OCI-LY7 (cell line): ENCODE results near the gene CPNE1. TPM values are rescaled to one million over a fixed set of nuclear protein-coding genes. Genes with fewer than 3 reads are reported as not detected.

Experiments
- BruUV-seq: library from RNA; stranded (reverse); fragments of 400-500 nt; replicated peaks from 2 replicates; lab custom pipeline; 2021; lab: Mats Ljungman, UMichigan
- CTCF ChIA-PET: fragments of 300-600 bp; sonication (Branson Sonifier 250); formaldehyde crosslinking; loops from one replicate; lab custom pipeline; 2022; ENCODE audit warnings: antibody characterized with exemption; ENCODE audit not compliant: unreplicated experiment; lab: Charles Lee
- POLR2A ChIA-PET: fragments of 300-600 bp; sonication (Branson Sonifier 250); formaldehyde crosslinking; loops from one replicate; lab custom pipeline; 2022; ENCODE audit warnings: antibody characterized with exemption; lab: Charles Lee
- DNase-seq: peaks from one replicate; pipeline ENCODE4 v3.0.0-alpha.2; 2015; ENCODE audit warnings: low spot score
- H2AFZ ChIP-seq: fragments of 200-600 bp; sonication (generic), shearing (Covaris generic); 2 replicates; pipeline ENCODE4 v1.6.1; 2014; ENCODE audit warnings: mild to moderate bottlenecking, antibody characterized with exemption, low read length, moderate library complexity
- H3K27ac ChIP-seq: fragments of 200-600 bp; sonication (generic); 2 replicates; pipeline ENCODE4 v1.5.1; 2014; ENCODE audit warnings: mixed run types, low read depth, mild to moderate bottlenecking, moderate library complexity, low read length, inconsistent platforms; ENCODE audit not compliant: poor library complexity, severe bottlenecking
- H3K36me3 ChIP-seq: fragments of 200-600 bp; sonication (generic); 2 replicates; pipeline ENCODE4 v1.6.1; 2014; ENCODE audit warnings: mild to moderate bottlenecking, antibody characterized with exemption, low read length, moderate library complexity, mixed read lengths; ENCODE audit not compliant: insufficient read depth
- H3K4me1 ChIP-seq: fragments of 200-600 bp; sonication (generic); 2 replicates; pipeline ENCODE4 v1.5.1; 2014; ENCODE audit warnings: mild to moderate bottlenecking, low read length; ENCODE audit not compliant: insufficient read depth, poor library complexity, severe bottlenecking
- H3K4me2 ChIP-seq: fragments of 200-600 bp; sonication (generic); 2 replicates; pipeline ENCODE4 v1.6.1; 2014; ENCODE audit warnings: mild to moderate bottlenecking, low read length
- H3K4me3 ChIP-seq: fragments of 200-600 bp; sonication (generic); 2 replicates; pipeline ENCODE4 v1.5.1; 2014; ENCODE audit warnings: mild to moderate bottlenecking, low read depth, low read length; ENCODE audit not compliant: poor library complexity, severe bottlenecking
- H3K79me2 ChIP-seq: fragments of 200-600 bp; sonication (generic); 2 replicates; pipeline ENCODE4 v1.6.1; 2016; ENCODE audit warnings: low read depth, mild to moderate bottlenecking, low read length, moderate library complexity, mixed read lengths; ENCODE audit not compliant: insufficient read depth
- H3K9me2 ChIP-seq: fragments of 200-600 bp; sonication (generic); 2 replicates; pipeline ENCODE4 v1.6.1; 2016; ENCODE audit warnings: mild to moderate bottlenecking, low read length, mixed read lengths; ENCODE audit not compliant: insufficient read depth
- H3K9me3 ChIP-seq: fragments of 200-600 bp; sonication (generic); 2 replicates; pipeline ENCODE4 v1.6.1; 2014; ENCODE audit warnings: mild to moderate bottlenecking, mixed run types, low read length, mixed read lengths
- H4K20me1 ChIP-seq: fragments of 200-600 bp; sonication (generic); 2 replicates; pipeline ENCODE4 v1.6.1; 2014; ENCODE audit warnings: mild to moderate bottlenecking, antibody characterized with exemption, low read length, moderate library complexity, mixed read lengths; ENCODE audit not compliant: insufficient read depth
- CTCF ChIP-seq: fragments of 200-600 bp; sonication (generic); conservative IDR thresholded peaks from 2 replicates; pipeline ENCODE4 v1.5.1; 2014; ENCODE audit warnings: mild to moderate bottlenecking, antibody characterized with exemption, low read length, moderate library complexity, mixed read lengths
- EZH2phosphoT487 ChIP-seq: fragments of 200-600 bp; sonication (generic); IDR thresholded peaks from 2 replicates; pipeline ENCODE4 v1.6.1; 2018; ENCODE audit warnings: low read depth, borderline replicate concordance, mild to moderate bottlenecking, mixed run types, antibody characterized with exemption, low read length, moderate library complexity, mixed read lengths
- intact Hi-C: fragments of 100-400 bp; cut with micrococcal nuclease; formaldehyde crosslinking; loops from one replicate; pipeline ENCODE4 v1.10.0; 2022; ENCODE audit not compliant: unreplicated experiment
- total RNA-seq, 2 experiments: library from RNA; depleted of rRNA in 1 of 2; stranded (reverse); fragments of >200 nt in 1 of 2; shearing (Covaris generic) in 1 of 2; gene quantifications; 2 replicates each; pipeline ENCODE4 v1.2.3, GENCODE V29; 2014 to 2022

The CPNE1 gene
- total RNA-seq, 2 experiments from 2014 or later: 83.3 to 202 TPM

GRCh38 chr20:35695978-35696377, 31.3 kb upstream of the CPNE1 start:
- intact Hi-C loops: loop anchor here (5.0 kb wide), 3 partner anchors 79 to 234 kb away; partner anchors contain the start of gene SPAG4
- H3K9me2 ChIP-seq: no peaks in the 10 kb centered on the region
- peaks cover 34% of the 10 kb centered on the region for H3K36me3 ChIP-seq
- no TSS peak for BruUV-seq
- no peak overlapping the region for H3K27ac ChIP-seq
- H3K79me2 ChIP-seq: peaks cover 29% of the 10 kb centered on the region; the same call in 1 of the 2 replicates
- no peak overlapping the region for H3K4me3 ChIP-seq
- DNase-seq: no peak
- no peaks in the 10 kb centered on the region for H3K9me3 ChIP-seq
- no peak overlapping the region for H2AFZ ChIP-seq
- POLR2A ChIA-PET: no interaction called here
- TF ChIP-seq EZH2phosphoT487: no peak
- no peak for TF ChIP-seq CTCF
- no peak overlapping the region for H3K4me2 ChIP-seq
- H3K4me1 ChIP-seq: peaks cover 23% of the 10 kb centered on the region
- CTCF ChIA-PET: no interaction called here
- no peaks in the 10 kb centered on the region; the same call in 1 of the 2 replicates for H4K20me1 ChIP-seq

- TF ChIP-seq CTCF: peak; percentile 42; the same call in 1 of the 2 replicates
- TF ChIP-seq EZH2phosphoT487: no peak
- ChIA-PET POLR2A (no interaction called here), CTCF (no interaction called here)
- H3K9me3 ChIP-seq: no peaks in the 10 kb centered on the region
- H4K20me1 ChIP-seq: no peaks in the 10 kb centered on the region; the same call in 1 of the 2 replicates
- H3K4me3 ChIP-seq: no peak overlapping the region
- H3K4me1 ChIP-seq: peaks cover 17% of the 10 kb centered on the region
- H3K36me3 ChIP-seq: peaks cover 34% of the 10 kb centered on the region
- no peak for DNase-seq
- H3K27ac ChIP-seq: no peak overlapping the region
- H3K79me2 ChIP-seq: peaks cover 22% of the 10 kb centered on the region; the same call in 1 of the 2 replicates
- no TSS peak for BruUV-seq
- no peak overlapping the region for H2AFZ ChIP-seq
- intact Hi-C loops: loop anchor here (5.0 kb wide), 3 partner anchors 78 to 233 kb away; partner anchors contain the start of gene SPAG4
- no peaks in the 10 kb centered on the region for H3K9me2 ChIP-seq
- no peak overlapping the region for H3K4me2 ChIP-seq
Observed at GRCh38 chr20:35695245-35695749, 30.6 kb upstream of the CPNE1 start.

GRCh38 chr20:35690265-35690664, 25.6 kb upstream of the CPNE1 start:
- Histone ChIP-seq H3K4me1 (no peaks in the 10 kb centered on the region), H3K27ac (no peak overlapping the region), H3K4me2 (no peak overlapping the region), H3K36me3 (peaks cover 46% of the 10 kb centered on the region), H3K79me2 (no peaks in the 10 kb centered on the region), H3K4me3 (no peak overlapping the region), H2AFZ (no peak overlapping the region), H3K9me3 (no peaks in the 10 kb centered on the region), H4K20me1 (no peaks in the 10 kb centered on the region), H3K9me2 (no peaks in the 10 kb centered on the region)
- POLR2A ChIA-PET: no interaction called here
- intact Hi-C loops: no loop called here
- TF ChIP-seq EZH2phosphoT487 (no peak), CTCF (no peak)
- no TSS peak for BruUV-seq
- DNase-seq: no peak
- CTCF ChIA-PET: no interaction called here
